Measurements from ENCODE around the gene GARNL3.

Gene GARNL3

GRCh38 chr9:127281891-127282290 lies 17.3 kb downstream of the GARNL3 start:
- H3K4me3 ChIP-seq (ENCODE audit: low read depth, low read length, poor library complexity, severe bottlenecking) = no peak overlapping the region
- H3K79me2 ChIP-seq (ENCODE audit: insufficient read depth, low read length) = no peaks in the 10 kb centered on the region
- H3K27ac ChIP-seq (ENCODE audit: low read depth, low read length, poor library complexity, severe bottlenecking) = no peak overlapping the region
- no peak overlapping the region for H2AFZ ChIP-seq (ENCODE audit: low read length)
- H3K36me3 ChIP-seq (ENCODE audit: insufficient read depth, low read length) = no peaks in the 10 kb centered on the region
- TF ChIP-seq CTCF (IDR thresholded peaks at IDR 0.05; ENCODE audit: low read length) (no peak), EZH2 (IDR thresholded peaks at IDR 0.05; ENCODE audit: borderline replicate concordance, low read length) (no peak)
- H3K27me3 ChIP-seq (ENCODE audit: insufficient read depth, low read length) = no peaks in the 10 kb centered on the region
- no peaks in the 10 kb centered on the region for H3F3A ChIP-seq (ENCODE audit: insufficient read depth, low read length)
- H3K9me2 ChIP-seq (ENCODE audit: low read depth, low read length) = no peaks in the 10 kb centered on the region
- H3K4me2 ChIP-seq (ENCODE audit: low read length) = no peak overlapping the region
- H3K9me3 ChIP-seq (ENCODE audit: low read length) = no peaks in the 10 kb centered on the region
- H3K4me1 ChIP-seq (ENCODE audit: insufficient read depth, low read length, severe bottlenecking) = no peaks in the 10 kb centered on the region
- H4K20me1 ChIP-seq (ENCODE audit: insufficient read depth, low read length) = no peaks in the 10 kb centered on the region
- H3K9ac ChIP-seq (ENCODE audit: low read length) = no peak overlapping the region

- Histone ChIP-seq H2AFZ (ENCODE audit: low read length) (no peak overlapping the region), H3K27me3 (ENCODE audit: insufficient read depth, low read length) (no peaks in the 10 kb centered on the region)
These were observed 18.0 kb downstream of the GARNL3 start for GRCh38 chr9:127282611-127283010.

DNA sequence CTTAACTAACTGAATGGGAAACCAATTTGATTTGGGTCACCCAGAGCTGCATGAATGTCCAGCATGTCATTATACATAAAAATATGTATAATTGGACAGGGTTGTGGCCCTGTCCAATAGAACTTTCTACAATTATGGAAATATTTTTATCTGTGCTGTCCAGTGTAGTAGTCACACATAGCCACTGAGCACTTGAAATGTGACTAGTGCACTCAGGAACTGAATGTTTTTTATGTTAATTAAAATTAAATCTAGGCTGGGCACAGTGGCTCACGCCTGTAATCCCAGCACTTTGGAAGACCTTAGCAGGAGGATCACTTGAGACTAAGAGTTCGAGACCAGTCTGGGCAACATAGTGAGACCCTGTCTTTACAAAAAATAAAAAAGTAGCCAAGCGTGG lies 18.6 kb downstream of the GARNL3 start:
- Histone ChIP-seq H4K20me1 (ENCODE audit: insufficient read depth, low read length) (no peaks in the 10 kb centered on the region), H3K36me3 (ENCODE audit: insufficient read depth, low read length) (no peaks in the 10 kb centered on the region), H3F3A (ENCODE audit: insufficient read depth, low read length) (no peaks in the 10 kb centered on the region), H3K4me1 (ENCODE audit: insufficient read depth, low read length, severe bottlenecking) (no peaks in the 10 kb centered on the region), H2AFZ (ENCODE audit: low read length) (no peak overlapping the region), H3K79me2 (ENCODE audit: insufficient read depth, low read length) (no peaks in the 10 kb centered on the region), H3K27me3 (ENCODE audit: insufficient read depth, low read length) (no peaks in the 10 kb centered on the region), H3K9me3 (ENCODE audit: low read length) (no peaks in the 10 kb centered on the region), H3K9ac (ENCODE audit: low read length) (no peak overlapping the region), H3K4me3 (ENCODE audit: low read depth, low read length, poor library complexity, severe bottlenecking) (no peak overlapping the region), H3K9me2 (ENCODE audit: low read depth, low read length) (no peaks in the 10 kb centered on the region), H3K27ac (ENCODE audit: low read depth, low read length, poor library complexity, severe bottlenecking) (no peak overlapping the region), H3K4me2 (ENCODE audit: low read length) (no peak overlapping the region)
- no peak for TF ChIP-seq CTCF (IDR thresholded peaks at IDR 0.05; ENCODE audit: low read length)
- no peak for TF ChIP-seq EZH2 (IDR thresholded peaks at IDR 0.05; ENCODE audit: borderline replicate concordance, low read length)

More at GRCh38 chr9:127282611-127283010, 18.0 kb downstream of the GARNL3 start:
- Histone ChIP-seq H3K9ac (ENCODE audit: low read length) (no peak overlapping the region), H3K27ac (ENCODE audit: low read depth, low read length, poor library complexity, severe bottlenecking) (no peak overlapping the region), H4K20me1 (ENCODE audit: insufficient read depth, low read length) (no peaks in the 10 kb centered on the region), H3K4me3 (ENCODE audit: low read depth, low read length, poor library complexity, severe bottlenecking) (no peak overlapping the region), H3F3A (ENCODE audit: insufficient read depth, low read length) (no peaks in the 10 kb centered on the region), H3K9me3 (ENCODE audit: low read length) (no peaks in the 10 kb centered on the region), H3K4me2 (ENCODE audit: low read length) (no peak overlapping the region), H3K36me3 (ENCODE audit: insufficient read depth, low read length) (no peaks in the 10 kb centered on the region), H3K79me2 (ENCODE audit: insufficient read depth, low read length) (no peaks in the 10 kb centered on the region), H3K4me1 (ENCODE audit: insufficient read depth, low read length, severe bottlenecking) (no peaks in the 10 kb centered on the region), H3K9me2 (ENCODE audit: low read depth, low read length) (no peaks in the 10 kb centered on the region)
- TF ChIP-seq CTCF (IDR thresholded peaks at IDR 0.05; ENCODE audit: low read length) (no peak), EZH2 (IDR thresholded peaks at IDR 0.05; ENCODE audit: borderline replicate concordance, low read length) (no peak)

Measured in OCI-LY1 (cell line).